ENCODE results near the gene SH3TC1. TPM values are rescaled to one million over a fixed set of nuclear protein-coding genes. Genes with fewer than 3 reads are reported as not detected.

Gene SH3TC1
- polyA plus RNA-seq, 3 donors, result 36.9 to 85.7 (median 41.9) TPM

GRCh38 chr4:8273450-8273849, 74.4 kb downstream of the SH3TC1 start:
- intact Hi-C loops (cut with micrococcal nuclease), result no loop called here
- H3K36me3 ChIP-seq (replicated peaks in 1 of 2; ENCODE audit: control insufficient read depth in 1 of 2, insufficient read depth in 2 of 2, low read length in 2 of 2), result no peaks in the 10 kb centered on the region
- no peak overlapping the region for H3K9ac ChIP-seq (ENCODE audit: insufficient read depth, low read length, poor library complexity, severe bottlenecking)
- TF ChIP-seq CTCF (IDR thresholded peaks at IDR 0.05), result no peak
- H3K4me1 ChIP-seq (ENCODE audit: control insufficient read depth in 1 of 2, insufficient read depth in 2 of 2, low read length in 2 of 2), result peaks cover 13 to 28% of the 10 kb centered on the region in 2 donors
- no peaks in the 10 kb centered on the region for H3K36me3 Mint-ChIP-seq
- no peaks in the 10 kb centered on the region for H4K20me1 ChIP-seq (ENCODE audit: insufficient read depth, low read length)
- peaks cover 0 to 3% (median 0%) of the 10 kb centered on the region in 7 donors for H3K9me3 Mint-ChIP-seq
- DNase-seq, result no peak
- H3K27me3 Mint-ChIP-seq (ENCODE audit: low read depth in 3 of 3), result peaks cover 27 to 31% (median 28%) of the 10 kb centered on the region in 3 donors
- peak overlapping the region; percentile 31 for H3K4me2 ChIP-seq (replicated peaks; ENCODE audit: extremely low read depth, low read length, poor library complexity, severe bottlenecking)
- H3K27ac Mint-ChIP-seq, result peak overlapping the region in 1 of 7 donors; percentile 19
- H3K27me3 ChIP-seq (ENCODE audit: control insufficient read depth in 2 of 2, insufficient read depth in 2 of 2, low read length in 2 of 2), result peaks cover 0 to 19% of the 10 kb centered on the region in 2 donors
- H3K4me1 Mint-ChIP-seq, result peaks cover 34% of the 10 kb centered on the region
- H3K79me2 ChIP-seq (ENCODE audit: insufficient read depth, low read length), result no peaks in the 10 kb centered on the region
- WGBS (ENCODE audit: insufficient coverage), result 55% methylated on average over 5 of the region's 13 CpGs
- H3K4me3 ChIP-seq (replicated peaks in 1 of 3; ENCODE audit: low read depth in 2 of 3, low read length in 3 of 3), result no peak overlapping the region
- H3K27ac ChIP-seq (ENCODE audit: low read depth in 1 of 2, low read length in 2 of 2), result no peak overlapping the region
- no peaks in the 10 kb centered on the region for H3K9me3 ChIP-seq (replicated peaks in 1 of 2; ENCODE audit: control insufficient read depth in 1 of 2, insufficient read depth in 1 of 2, low read length in 2 of 2)
- no peak overlapping the region for H3K4me3 Mint-ChIP-seq
- H2AFZ ChIP-seq (ENCODE audit: insufficient read depth, low read depth, low read length, poor library complexity, severe bottlenecking), result peak overlapping the region; percentile 65

GRCh38 chr4:8274066-8274652, 75.1 kb downstream of the SH3TC1 start:
- intact Hi-C loops (cut with micrococcal nuclease), result no loop called here
- Mint-ChIP-seq H3K36me3 (no peaks in the 10 kb centered on the region), H3K4me1 (peaks cover 38% of the 10 kb centered on the region), H3K27ac (no peak overlapping the region), H3K27me3 (ENCODE audit: low read depth in 3 of 3) (peaks cover 22 to 27% (median 23%) of the 10 kb centered on the region in 3 donors), H3K9me3 (peaks cover 0 to 2% (median 0%) of the 10 kb centered on the region in 7 donors), H3K4me3 (no peak overlapping the region)
- no peaks in the 10 kb centered on the region for H3K9me3 ChIP-seq (replicated peaks in 1 of 2; ENCODE audit: control insufficient read depth in 1 of 2, insufficient read depth in 1 of 2, low read length in 2 of 2)
- no peaks in the 10 kb centered on the region for H3K79me2 ChIP-seq (ENCODE audit: insufficient read depth, low read length)
- peaks cover 0 to 15% of the 10 kb centered on the region in 2 donors for H3K27me3 ChIP-seq (ENCODE audit: control insufficient read depth in 2 of 2, insufficient read depth in 2 of 2, low read length in 2 of 2)
- WGBS (ENCODE audit: insufficient coverage), result 81% methylated on average over 19 of the region's 21 CpGs
- no peak overlapping the region for H3K4me3 ChIP-seq (replicated peaks in 1 of 3; ENCODE audit: low read depth in 2 of 3, low read length in 3 of 3)
- H3K9ac ChIP-seq (ENCODE audit: insufficient read depth, low read length, poor library complexity, severe bottlenecking), result no peak overlapping the region
- H3K4me1 ChIP-seq (ENCODE audit: control insufficient read depth in 1 of 2, insufficient read depth in 2 of 2, low read length in 2 of 2), result peaks cover 14 to 32% of the 10 kb centered on the region in 2 donors
- H4K20me1 ChIP-seq (ENCODE audit: insufficient read depth, low read length), result no peaks in the 10 kb centered on the region
- DNase-seq, result no peak
- TF ChIP-seq CTCF (IDR thresholded peaks at IDR 0.05), result no peak
- no peak overlapping the region for H3K27ac ChIP-seq (ENCODE audit: low read depth in 1 of 2, low read length in 2 of 2)
- no peak overlapping the region for H2AFZ ChIP-seq (ENCODE audit: insufficient read depth, low read depth, low read length, poor library complexity, severe bottlenecking)
- H3K36me3 ChIP-seq (replicated peaks in 1 of 2; ENCODE audit: control insufficient read depth in 1 of 2, insufficient read depth in 2 of 2, low read length in 2 of 2), result no peaks in the 10 kb centered on the region
- H3K4me2 ChIP-seq (replicated peaks; ENCODE audit: extremely low read depth, low read length, poor library complexity, severe bottlenecking), result no peak overlapping the region

Measured in CD14-positive monocyte (primary cell).